GM10847 (cell line): Measurements from ENCODE around the gene RAET1G.

Source experiments
- POLR2A ChIP-seq: IDR thresholded peaks from 2 replicates; pipeline ENCODE4 v1.6.1; 2011; ENCODE audit not compliant: insufficient read length; ENCODE audit errors: extremely low read depth

RAET1G gene

GRCh38 chr6:149925974-149926777, 3.3 kb upstream of the RAET1G start:
- TF ChIP-seq POLR2A = no peak

GRCh38 chr6:149925253-149925973, 2.5 kb upstream of the RAET1G start:
- no peak for TF ChIP-seq POLR2A

- TF ChIP-seq POLR2A = no peak
These were observed 2.0 kb upstream of the RAET1G start for GRCh38 chr6:149924933-149925252.

GRCh38 chr6:149924206-149924932, 1.4 kb upstream of the RAET1G start:
- TF ChIP-seq POLR2A = no peak

GRCh38 chr6:149923327-149923986, 536 bp upstream of the RAET1G start:
- no peak for TF ChIP-seq POLR2A

- TF ChIP-seq POLR2A = no peak
These were observed 1.6 kb downstream of the RAET1G start for GRCh38 chr6:149921361-149921760.

GRCh38 chr6:149919834-149920225, 3.1 kb downstream of the RAET1G start:
- TF ChIP-seq POLR2A = no peak

- no peak for TF ChIP-seq POLR2A
These were observed 4.6 kb downstream of the RAET1G start for GRCh38 chr6:149918151-149918905.

GRCh38 chr6:149917679-149918078, 5.2 kb downstream of the RAET1G start:
- TF ChIP-seq POLR2A = no peak

GRCh38 chr6:149915970-149916865, 6.7 kb downstream of the RAET1G start:
- TF ChIP-seq POLR2A = no peak

GRCh38 chr6:149913540-149914240, 9.2 kb downstream of the RAET1G start:
- no peak for TF ChIP-seq POLR2A

GRCh38 chr6:149913085-149913484, 9.8 kb downstream of the RAET1G start:
- TF ChIP-seq POLR2A = no peak

- TF ChIP-seq POLR2A = no peak
These were observed 12.2 kb downstream of the RAET1G start for GRCh38 chr6:149910721-149911151.

GRCh38 chr6:149909701-149910470, 13.0 kb downstream of the RAET1G start:
- TF ChIP-seq POLR2A = no peak
